ENCODE results near the gene AKR1A1.
"Not testable (repeated sequence)": the region's sequence is repeated elsewhere in the genome, so short reads cannot be mapped to it uniquely, and the experiment has no call there.

GRCh38 chr1:45519774-45520173 lies 30.9 kb upstream of the AKR1A1 start:
- not testable (repeated sequence) for TF ChIP-seq POLR2A, POLR2AphosphoS5 (IDR thresholded peaks at IDR 0.05; ENCODE audit: low read depth, low read length)
